ENCODE results near the gene IL16. TPM values are rescaled to one million over a fixed set of nuclear protein-coding genes. Genes with fewer than 3 reads are reported as not detected.

Gene IL16
- total and polyA plus RNA-seq, 9 donors, result 1.8 to 16.5 (median 9.0) TPM

GRCh38 chr15:81296673-81297072 lies 100.0 kb downstream of the IL16 start:
- WGBS, 3 donors, result 65 to 81% (median 74%) methylated on average over 11 of the region's 11 CpGs
- Histone ChIP-seq H3K4me3 (no peak overlapping the region), H3K9me3 (no peaks in the 10 kb centered on the region), H3K27me3 (no peaks in the 10 kb centered on the region), H3K36me3 (no peaks in the 10 kb centered on the region), H3K27ac (no peak overlapping the region), H3K4me1 (ENCODE audit: insufficient read depth) (no peaks in the 10 kb centered on the region)
- TF ChIP-seq POLR2A (IDR thresholded peaks at IDR 0.05), result no peak
- no peak for TF ChIP-seq CTCF (IDR thresholded peaks at IDR 0.05)
- no peak for TF ChIP-seq EP300 (IDR thresholded peaks at IDR 0.05)
- no peak for DNase-seq
- intact Hi-C loops (cut with DNase I), result no loop called here

- Histone ChIP-seq H3K27ac (no peak overlapping the region), H3K4me3 (no peak overlapping the region), H3K9me3 (no peaks in the 10 kb centered on the region), H3K27me3 (no peaks in the 10 kb centered on the region), H3K36me3 (no peaks in the 10 kb centered on the region), H3K4me1 (ENCODE audit: insufficient read depth) (no peaks in the 10 kb centered on the region)
- intact Hi-C loops (cut with DNase I), result no loop called here
- WGBS, 3 donors, result 58 to 60% (median 59%) methylated on average over 3 of the region's 3 CpGs
- DNase-seq, result no peak
- no peak for TF ChIP-seq POLR2A (IDR thresholded peaks at IDR 0.05)
Observed at GRCh38 chr15:81297147-81297572, 100.5 kb downstream of the IL16 start.

- WGBS, 3 donors, result 93 to 96% (median 95%) methylated on average over 4 of the region's 4 CpGs
- intact Hi-C loops (cut with DNase I), result no loop called here
- Histone ChIP-seq H3K27ac (no peak overlapping the region), H3K4me3 (no peak overlapping the region), H3K27me3 (no peaks in the 10 kb centered on the region), H3K9me3 (no peaks in the 10 kb centered on the region), H3K36me3 (no peaks in the 10 kb centered on the region), H3K4me1 (ENCODE audit: insufficient read depth) (no peaks in the 10 kb centered on the region)
- TF ChIP-seq EP300 (IDR thresholded peaks at IDR 0.05) (no peak), CTCF (IDR thresholded peaks at IDR 0.05) (no peak), POLR2A (IDR thresholded peaks at IDR 0.05) (no peak)
- no peak for DNase-seq
Observed at GRCh38 chr15:81297603-81298575, 101.2 kb downstream of the IL16 start.

GRCh38 chr15:81298611-81299010 lies 101.9 kb downstream of the IL16 start:
- Histone ChIP-seq H3K4me3 (no peak overlapping the region), H3K36me3 (no peaks in the 10 kb centered on the region), H3K27ac (no peak overlapping the region), H3K4me1 (ENCODE audit: insufficient read depth) (no peaks in the 10 kb centered on the region), H3K27me3 (no peaks in the 10 kb centered on the region), H3K9me3 (no peaks in the 10 kb centered on the region)
- 79 to 83% (median 79%) methylated on average over 6 of the region's 6 CpGs for WGBS, 3 donors
- no peak for DNase-seq
- intact Hi-C loops (cut with DNase I), result no loop called here
- TF ChIP-seq EP300 (IDR thresholded peaks at IDR 0.05) (no peak), CTCF (IDR thresholded peaks at IDR 0.05) (no peak), POLR2A (IDR thresholded peaks at IDR 0.05) (no peak)

GRCh38 chr15:81299156-81299555 lies 102.5 kb downstream of the IL16 start:
- Histone ChIP-seq H3K9me3 (no peaks in the 10 kb centered on the region), H3K27me3 (no peaks in the 10 kb centered on the region), H3K27ac (no peak overlapping the region), H3K4me3 (no peak overlapping the region), H3K4me1 (ENCODE audit: insufficient read depth) (no peaks in the 10 kb centered on the region), H3K36me3 (no peaks in the 10 kb centered on the region)
- 89 to 97% (median 96%) methylated on average over 3 of the region's 3 CpGs for WGBS, 3 donors
- TF ChIP-seq CTCF (IDR thresholded peaks at IDR 0.05), result no peak
- TF ChIP-seq POLR2A (IDR thresholded peaks at IDR 0.05), result no peak
- no peak for TF ChIP-seq EP300 (IDR thresholded peaks at IDR 0.05)
- intact Hi-C loops (cut with DNase I), result no loop called here
- no peak for DNase-seq
